NCI-H2081 (cell line): Measurements from ENCODE around the gene CUX1.

Experiments used
- DNase-seq, 2 experiments: peaks; one replicate each; lab custom pipeline; 2025; lab: John Stamatoyannopoulos, UW

The CUX1 gene, protein sequence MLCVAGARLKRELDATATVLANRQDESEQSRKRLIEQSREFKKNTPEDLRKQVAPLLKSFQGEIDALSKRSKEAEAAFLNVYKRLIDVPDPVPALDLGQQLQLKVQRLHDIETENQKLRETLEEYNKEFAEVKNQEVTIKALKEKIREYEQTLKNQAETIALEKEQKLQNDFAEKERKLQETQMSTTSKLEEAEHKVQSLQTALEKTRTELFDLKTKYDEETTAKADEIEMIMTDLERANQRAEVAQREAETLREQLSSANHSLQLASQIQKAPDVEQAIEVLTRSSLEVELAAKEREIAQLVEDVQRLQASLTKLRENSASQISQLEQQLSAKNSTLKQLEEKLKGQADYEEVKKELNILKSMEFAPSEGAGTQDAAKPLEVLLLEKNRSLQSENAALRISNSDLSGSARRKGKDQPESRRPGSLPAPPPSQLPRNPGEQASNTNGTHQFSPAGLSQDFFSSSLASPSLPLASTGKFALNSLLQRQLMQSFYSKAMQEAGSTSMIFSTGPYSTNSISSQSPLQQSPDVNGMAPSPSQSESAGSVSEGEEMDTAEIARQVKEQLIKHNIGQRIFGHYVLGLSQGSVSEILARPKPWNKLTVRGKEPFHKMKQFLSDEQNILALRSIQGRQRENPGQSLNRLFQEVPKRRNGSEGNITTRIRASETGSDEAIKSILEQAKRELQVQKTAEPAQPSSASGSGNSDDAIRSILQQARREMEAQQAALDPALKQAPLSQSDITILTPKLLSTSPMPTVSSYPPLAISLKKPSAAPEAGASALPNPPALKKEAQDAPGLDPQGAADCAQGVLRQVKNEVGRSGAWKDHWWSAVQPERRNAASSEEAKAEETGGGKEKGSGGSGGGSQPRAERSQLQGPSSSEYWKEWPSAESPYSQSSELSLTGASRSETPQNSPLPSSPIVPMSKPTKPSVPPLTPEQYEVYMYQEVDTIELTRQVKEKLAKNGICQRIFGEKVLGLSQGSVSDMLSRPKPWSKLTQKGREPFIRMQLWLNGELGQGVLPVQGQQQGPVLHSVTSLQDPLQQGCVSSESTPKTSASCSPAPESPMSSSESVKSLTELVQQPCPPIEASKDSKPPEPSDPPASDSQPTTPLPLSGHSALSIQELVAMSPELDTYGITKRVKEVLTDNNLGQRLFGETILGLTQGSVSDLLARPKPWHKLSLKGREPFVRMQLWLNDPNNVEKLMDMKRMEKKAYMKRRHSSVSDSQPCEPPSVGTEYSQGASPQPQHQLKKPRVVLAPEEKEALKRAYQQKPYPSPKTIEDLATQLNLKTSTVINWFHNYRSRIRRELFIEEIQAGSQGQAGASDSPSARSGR (N-terminal part only)

DNA sequence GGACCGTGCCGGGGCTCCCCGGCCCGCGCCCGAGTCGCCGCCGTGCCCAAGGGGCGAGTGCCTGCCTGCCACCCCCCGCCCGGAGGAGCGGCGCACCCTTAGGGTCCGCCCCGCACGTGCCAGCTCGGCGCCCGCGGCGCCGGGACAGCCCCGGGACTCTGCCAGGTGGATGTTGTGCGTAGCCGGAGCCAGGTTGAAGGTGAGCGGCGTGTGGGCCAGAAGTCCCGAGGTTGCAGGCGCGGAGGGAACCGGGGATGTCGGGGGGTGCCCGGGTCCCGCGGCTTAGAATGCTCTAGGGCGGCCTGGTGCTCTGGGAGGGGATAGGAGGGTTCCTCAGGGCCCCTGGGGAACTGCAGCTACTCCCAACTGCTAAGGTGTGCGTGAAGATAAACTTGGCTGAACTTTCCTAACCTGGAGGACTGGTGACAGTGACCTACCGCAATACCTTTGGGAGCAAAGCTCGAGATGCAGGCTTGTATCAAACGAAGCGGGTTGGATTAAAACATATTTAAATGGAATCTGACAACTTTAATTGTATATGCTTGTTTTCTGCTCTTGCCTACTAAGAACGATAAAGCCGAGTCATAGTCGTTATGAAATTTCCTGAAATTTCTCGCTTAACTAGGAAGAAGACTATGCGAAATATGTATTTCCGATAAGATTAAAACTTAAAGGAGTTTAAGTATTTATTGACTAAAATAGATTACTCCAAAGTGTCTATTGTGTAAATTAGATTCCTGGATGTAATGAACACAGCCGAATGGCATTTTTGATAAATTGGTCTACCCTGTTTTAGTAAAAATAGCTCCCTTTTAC is at the start of gene CUX1:
Gene CUX1 (plus strand): TSS at position 156 of the 816 bp plus-strand sequence. CDS start 14 bp downstream, at position 170.
- no peak for DNase-seq

- no peak for DNase-seq
These were observed 49.1 kb upstream of the CUX1 start for GRCh38 chr7:101768280-101768679.

DNA sequence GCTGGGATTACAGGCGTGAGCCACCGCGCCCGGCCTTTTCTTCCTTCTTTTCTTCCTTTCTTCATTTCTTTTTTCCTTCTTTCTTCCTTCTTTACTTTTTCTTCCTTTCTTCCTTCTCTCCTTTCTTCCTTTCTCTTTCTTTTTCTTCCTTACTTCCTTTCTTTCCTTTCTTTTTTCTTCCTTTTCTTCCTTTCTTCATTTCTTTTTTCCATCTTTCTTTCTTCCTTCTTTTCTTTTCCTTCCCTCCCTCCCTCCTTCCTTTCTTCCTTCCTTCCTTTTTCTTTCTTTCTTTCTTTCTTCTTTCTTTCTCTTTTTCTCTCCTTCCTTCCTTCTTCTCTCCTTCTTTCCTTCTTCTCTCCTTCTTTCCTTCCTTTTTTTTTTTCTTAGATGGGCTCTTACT is 47.0 kb upstream of the CUX1 start:
- DNase-seq: no peak

GRCh38 chr7:101772508-101773211 is 44.8 kb upstream of the CUX1 start:
- DNase-seq: no peak

GRCh38 chr7:101775181-101775580 is 42.2 kb upstream of the CUX1 start:
- DNase-seq: no peak

DNA sequence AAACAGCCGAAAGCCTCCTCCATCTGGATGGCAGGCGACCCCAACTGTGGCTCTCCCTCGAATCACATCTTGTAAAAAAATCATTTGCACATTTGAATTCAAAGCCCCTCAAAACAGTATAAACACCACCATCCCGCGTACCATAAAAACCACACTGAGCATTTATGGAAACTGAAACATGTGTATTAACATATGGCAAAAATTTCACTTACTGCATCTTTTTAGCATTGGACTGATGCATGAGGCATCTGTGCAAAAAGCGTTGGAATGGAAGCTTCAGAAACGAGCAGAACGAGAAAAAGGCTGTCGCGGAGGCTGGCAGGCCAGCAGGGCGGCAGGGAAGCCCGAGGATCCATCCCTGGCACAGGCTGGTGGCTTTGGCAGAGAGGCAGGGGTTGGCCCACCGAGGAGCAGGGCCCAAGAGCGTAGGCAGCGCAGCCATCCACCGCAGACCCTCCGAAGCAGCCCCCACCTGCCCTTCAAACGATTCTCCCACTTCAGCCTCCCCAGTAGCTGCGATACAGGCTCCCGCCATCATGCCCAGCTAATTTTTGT is 39.3 kb upstream of the CUX1 start:
- no peak for DNase-seq

GRCh38 chr7:101779267-101779666 is 38.2 kb upstream of the CUX1 start:
- DNase-seq: no peak

GRCh38 chr7:101780281-101780680 is 37.1 kb upstream of the CUX1 start:
- DNase-seq: no peak

DNA sequence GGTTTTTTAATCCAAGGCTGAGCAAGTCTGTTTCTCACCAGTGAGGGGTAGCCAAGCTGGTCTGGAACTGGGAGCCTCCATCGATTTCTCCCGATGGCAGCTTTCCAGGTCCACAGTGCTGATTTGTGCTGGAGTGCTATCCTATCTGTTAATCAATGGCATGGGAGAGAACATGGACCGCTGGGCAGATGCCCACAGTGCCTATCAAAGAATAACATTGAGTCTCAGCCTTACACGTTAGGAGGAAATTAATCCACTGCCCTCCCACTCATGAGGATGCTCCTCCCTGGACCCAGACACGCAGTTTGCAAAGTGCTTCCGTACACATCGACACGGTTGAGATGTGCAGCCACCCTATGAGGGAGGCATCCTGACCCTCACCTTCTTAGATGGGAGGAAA is 36.0 kb upstream of the CUX1 start:
- no peak for DNase-seq

DNA sequence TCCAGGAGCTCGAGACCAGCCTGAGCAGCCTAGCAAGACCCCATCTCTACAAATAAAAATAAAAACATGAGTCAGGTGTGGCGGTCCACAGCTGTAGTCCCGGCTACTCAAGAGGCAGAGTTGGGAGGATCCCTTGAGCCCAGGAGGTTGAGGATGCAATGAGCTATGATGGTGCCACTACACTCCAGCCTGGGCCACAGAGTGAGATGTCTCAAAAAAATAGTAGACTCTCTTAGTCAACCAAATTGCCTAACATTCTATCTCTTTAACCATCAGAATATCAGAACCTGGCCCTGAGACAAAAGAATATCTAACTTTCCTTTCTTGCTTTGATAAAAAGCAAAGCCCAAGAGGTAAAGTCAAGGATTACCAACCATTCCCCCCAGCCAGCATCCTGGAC is 35.0 kb upstream of the CUX1 start:
- DNase-seq: no peak

- DNase-seq: no peak
These were observed 34.5 kb upstream of the CUX1 start for GRCh38 chr7:101782896-101783295.

DNA sequence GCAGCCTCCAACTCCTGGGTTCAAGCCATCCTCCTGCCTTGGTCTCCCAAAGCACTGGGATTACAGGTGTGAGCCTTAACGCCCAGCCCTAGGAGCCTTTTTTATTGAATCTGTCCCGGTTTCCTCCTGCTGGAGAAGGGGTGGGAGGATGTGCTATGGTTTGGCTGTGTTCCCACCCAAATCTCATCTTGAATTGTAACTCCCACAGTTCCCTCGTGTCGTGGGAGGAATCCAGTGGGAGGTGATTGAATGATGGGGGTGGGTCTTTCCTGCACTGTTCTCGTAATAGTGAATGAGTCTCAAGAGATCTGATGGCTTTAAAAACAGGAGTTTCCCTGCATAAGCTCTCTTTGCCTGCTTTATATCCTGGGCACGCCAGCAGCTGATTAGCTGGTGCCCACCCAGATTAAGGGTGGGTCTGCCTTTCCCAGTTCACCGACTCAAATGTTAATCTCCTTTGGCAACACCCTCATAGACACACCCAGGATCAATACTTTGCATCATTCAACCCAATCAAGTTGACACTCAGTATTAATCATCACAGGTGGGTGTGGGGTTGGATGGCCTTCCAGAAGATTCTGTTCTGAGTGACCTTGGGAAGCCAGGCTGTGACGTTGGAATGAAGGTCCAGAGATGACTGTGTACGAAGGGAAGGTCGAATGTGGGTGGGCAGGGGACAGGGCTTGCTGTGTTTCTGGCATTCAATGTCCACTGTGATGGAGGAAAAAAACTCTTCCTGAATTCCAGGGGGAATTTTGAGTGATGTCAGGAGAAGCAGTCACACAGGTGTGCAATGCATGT is 33.8 kb upstream of the CUX1 start:
- no peak for DNase-seq

GRCh38 chr7:101784292-101785127 is 32.9 kb upstream of the CUX1 start:
- DNase-seq: no peak

GRCh38 chr7:101787864-101788263 is 29.6 kb upstream of the CUX1 start:
- no peak for DNase-seq

DNA sequence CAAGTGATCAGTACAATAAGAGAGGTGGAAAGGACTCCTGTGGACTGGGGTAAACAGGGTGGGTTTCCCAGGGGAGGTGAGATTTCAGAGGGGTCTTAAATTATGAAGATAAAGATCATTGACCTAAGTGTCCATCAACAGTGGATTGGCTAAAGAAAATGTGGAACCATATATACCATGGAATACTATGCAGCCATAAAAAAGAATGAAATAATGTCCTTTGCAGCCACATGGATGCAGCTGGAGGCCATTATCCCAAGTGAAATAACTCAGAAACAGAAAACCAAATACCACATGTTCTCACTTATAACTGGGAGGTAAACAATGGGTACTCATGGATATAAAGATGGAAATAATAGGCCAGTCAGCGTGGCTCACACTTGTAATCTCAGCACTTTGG is 28.9 kb upstream of the CUX1 start:
- DNase-seq: no peak

GRCh38 chr7:101790566-101791293 is 26.7 kb upstream of the CUX1 start:
- DNase-seq: no peak

GRCh38 chr7:101792051-101792681 is 25.3 kb upstream of the CUX1 start:
- DNase-seq: no peak
